NCI-H2081 treated with DMSO at 0.1 percent for 48 hours (cell line): ENCODE results near the gene VPREB1.
"Not testable (repeated sequence)": the region's sequence is repeated elsewhere in the genome, so short reads cannot be mapped to it uniquely, and the experiment has no call there.

Experiments used
- DNase-seq: peaks from one replicate; lab custom pipeline; 2025; lab: John Stamatoyannopoulos, UW

Gene VPREB1

DNA sequence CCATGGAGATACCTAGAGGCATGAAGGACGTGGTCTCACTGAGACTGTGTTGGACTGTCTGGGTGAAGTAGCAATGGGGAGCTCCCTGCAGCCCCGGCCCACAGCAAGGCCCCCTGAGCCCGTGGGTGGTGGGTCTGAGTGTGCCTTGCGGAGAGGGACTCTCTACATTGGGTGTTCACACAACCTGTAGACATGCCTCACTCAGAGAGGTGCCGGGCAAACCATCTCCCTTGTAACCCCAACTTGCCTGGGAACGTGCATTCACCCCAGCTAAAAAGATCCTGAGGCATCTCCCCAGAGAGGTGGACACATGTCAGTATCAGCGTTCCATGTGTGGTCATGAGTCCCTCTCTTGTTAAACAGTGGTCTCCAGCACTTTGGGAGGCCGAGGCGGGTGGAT, 2.1 kb downstream of the VPREB1 start:
- DNase-seq, result no peak

DNA sequence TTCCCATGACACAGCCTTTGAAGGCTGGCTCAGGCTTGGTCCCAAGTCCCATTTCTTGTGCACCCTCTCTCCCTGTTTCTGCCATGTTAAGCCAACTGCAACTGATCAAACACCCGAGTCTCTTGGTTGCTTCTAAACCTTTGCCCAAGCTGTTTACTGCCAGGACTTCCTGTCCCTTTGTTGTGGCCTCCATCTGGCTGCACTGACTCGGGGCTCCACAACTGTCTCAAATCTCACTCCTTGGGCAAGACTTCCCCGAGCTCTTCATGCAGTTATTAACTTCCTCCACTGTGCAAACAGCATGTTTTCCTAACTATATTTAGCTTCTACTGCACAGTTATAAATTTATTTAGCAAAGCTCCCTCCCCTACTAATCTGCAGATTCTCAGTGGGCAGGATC, 4.3 kb downstream of the VPREB1 start:
- DNase-seq, result no peak

DNA sequence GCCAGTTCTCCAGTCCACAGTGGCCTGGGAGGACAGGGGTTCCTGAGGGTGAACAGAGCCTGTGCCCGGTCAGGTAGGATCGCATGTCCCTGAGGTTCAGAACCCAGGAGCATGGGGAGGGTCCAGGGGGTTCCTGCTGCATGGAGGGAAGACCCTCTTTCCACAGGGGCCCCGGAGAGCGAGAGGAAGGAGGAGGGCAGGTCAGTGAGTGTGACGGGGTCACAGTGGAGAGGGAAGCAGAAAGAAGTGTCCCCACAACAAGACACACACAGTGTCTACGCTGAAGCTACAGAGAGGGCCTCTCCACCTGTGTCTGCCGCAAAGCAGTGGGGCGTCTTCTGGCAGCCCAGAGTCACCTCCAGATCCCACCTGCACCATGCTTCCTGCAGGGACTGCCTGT, 6.1 kb downstream of the VPREB1 start:
- not testable (repeated sequence) for DNase-seq

DNA sequence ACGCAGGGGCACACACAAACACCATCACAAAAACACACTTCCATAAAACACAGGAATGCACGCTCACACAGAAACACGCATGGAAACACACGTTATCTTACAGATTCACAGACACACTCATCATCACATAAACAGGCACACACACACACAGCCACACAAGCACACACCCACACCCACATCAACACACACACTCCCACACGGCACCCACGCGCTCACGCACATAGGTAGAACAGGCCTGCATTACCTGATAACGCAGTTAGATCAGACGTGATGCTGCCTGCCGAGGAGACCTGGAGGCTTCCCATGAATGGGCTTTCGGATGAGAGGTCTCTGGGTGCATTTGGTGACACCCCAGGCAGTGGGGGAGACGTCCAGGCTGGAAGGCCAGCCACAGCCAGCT, 11.5 kb downstream of the VPREB1 start:
- DNase-seq, result not testable (repeated sequence)

DNA sequence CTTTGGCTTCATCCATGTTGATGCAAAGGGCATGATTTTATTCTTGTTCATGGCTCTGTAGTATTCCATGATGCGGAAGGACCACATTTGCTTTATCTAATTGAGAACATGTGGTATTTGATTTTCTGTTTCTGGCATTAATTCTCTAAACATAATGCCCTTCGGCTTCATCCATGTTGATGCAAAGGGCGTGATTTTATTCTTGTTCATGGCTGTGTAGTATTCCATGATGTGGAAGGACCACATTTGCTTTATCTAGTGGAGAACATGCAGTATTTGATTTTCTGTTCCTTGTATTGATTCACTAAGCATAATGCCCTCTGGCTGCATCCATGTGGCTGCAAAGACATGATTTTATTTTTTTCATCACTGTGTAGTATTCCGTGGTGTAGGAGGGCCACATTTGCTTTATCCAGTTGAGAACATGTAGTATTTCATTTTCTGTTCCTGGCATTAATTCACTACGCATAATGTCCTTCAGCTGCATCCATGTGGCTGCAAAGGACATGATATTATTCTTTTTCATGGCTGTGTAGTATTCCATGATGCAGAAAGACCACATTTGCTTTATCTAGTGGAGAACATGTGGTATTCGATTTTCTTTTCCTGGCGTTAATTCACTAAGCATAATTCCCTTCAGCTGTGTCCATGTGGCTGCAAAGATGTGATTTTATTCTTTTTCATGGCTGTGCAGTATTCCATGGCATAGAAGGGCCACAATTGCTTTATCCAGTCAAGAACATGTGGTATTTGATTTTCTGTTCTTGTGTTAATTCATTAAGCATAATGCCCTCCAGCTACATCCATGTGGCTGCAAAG, 14.2 kb downstream of the VPREB1 start:
- DNase-seq, result not testable (repeated sequence)

DNA sequence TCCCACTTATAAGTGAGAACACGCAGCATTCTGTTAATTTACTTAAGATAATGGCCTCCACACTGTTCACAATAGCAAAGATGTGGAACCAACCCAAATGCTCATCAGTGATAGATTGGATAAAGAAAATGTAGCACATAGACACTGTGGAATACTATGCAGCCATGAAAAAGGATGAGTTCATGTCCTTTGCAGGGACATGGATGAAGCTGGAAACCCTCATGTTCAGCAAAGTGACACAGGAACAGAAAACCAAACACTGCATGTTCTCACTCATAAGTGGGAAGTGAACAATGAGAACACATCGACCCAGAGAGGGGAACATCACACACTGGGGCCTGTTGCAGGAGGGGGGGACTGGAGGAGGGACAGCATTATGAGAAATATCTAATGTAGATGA, 15.6 kb downstream of the VPREB1 start:
- not testable (repeated sequence) for DNase-seq

DNA sequence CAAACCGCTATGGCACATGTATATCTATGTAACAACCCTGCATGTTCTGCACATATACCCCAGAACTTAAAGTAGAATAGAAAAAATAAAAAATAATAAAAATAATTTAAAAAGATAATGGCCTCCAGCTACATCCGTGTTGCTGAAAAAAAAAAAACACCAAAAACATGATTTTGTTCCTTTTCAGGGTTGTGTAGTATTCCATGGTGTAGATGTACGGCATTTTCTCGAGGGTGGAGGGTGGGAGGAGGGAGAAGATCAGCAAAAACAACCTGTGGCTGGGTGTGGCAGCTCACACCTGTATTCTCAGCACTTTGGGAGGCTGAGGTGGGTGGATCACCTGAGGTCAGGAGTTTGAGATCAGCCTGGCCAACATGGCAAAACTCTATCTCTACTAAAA, 16.0 kb downstream of the VPREB1 start:
- DNase-seq, result not testable (repeated sequence)

DNA sequence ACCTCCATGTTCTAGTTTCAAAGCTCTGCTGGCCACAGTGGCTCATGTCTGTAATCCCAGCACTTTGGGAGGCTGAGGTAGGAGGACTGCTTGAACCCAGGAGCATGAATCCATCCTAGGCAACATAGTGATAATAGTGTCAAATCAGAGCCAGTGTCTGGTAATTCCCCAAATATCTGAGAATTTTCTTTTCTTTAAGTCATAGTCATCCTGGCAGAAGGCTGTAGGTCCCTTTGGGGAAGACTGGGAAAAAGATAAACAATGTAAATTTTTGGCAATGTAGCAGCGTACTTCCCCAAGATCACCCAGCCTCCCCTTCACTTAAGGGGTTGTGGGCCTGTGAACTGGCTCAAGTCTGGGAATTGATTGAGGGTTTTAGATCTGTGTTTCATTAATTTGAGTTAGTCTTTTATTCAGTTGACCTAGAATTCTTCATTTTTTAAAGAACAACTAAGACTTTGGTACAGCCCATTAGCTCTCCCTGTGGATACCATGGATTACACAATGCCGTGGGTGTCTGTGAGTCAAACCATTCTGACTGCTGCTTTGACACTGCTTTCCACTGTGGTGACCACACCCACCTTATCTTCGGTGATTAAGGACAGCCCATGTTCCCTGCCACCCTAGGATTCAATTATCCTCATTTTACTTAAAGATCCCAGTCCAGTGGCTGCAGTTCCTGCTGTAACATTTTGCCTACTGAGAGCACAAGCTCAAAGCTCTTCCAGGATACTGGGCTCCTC, 17.9 kb downstream of the VPREB1 start:
- DNase-seq, result not testable (repeated sequence)

DNA sequence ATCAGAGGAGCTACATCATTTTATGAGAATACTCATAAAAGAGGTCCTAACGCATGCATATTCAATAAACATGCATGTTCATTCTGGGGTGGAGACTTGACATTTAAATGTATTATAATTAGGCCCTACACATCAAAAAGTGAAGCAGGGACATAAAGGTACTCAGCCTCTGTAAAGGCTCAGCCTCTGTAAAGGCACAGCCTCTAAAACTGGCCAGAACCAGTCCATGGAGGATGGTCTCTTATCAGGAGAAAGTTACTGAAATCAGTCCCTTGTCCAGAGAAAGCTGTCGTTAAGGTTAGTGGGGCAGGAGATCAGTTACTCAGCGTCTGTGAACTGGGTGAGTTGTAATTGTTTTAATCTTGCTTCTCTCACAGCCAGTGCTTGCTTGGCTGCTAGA, 19.2 kb downstream of the VPREB1 start:
- DNase-seq, result not testable (repeated sequence)

DNA sequence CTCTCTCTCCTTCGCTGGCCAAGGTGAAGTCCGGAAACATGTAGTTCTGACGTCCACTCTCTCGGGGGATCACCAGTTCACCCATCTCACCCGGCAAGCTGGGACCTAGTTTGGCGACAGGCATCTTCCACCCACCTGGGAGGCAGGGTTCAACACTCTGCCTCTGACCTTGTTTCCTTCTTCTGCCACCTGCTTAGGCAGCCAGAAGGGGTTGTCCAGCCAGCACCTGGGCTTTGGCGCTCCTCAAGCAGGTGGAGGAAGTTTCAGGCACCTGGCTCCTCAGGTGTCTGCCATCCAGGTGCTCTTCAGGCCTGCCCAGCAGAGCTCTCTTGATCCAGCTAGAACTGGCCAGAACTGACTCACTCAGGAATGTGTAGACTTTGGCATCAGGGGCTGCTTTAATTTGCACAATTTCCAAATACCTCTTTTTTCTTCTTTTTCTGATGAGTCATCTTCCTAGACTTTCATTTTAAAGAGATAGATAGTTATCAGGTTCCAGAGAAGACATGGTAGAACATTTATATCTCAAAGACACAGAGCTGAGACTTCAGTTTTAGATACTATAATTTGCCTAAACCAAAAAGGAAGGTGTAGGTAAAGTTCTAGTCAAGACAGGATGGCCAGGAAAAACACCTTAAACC, 25.6 kb downstream of the VPREB1 start:
- DNase-seq, result not testable (repeated sequence)

DNA sequence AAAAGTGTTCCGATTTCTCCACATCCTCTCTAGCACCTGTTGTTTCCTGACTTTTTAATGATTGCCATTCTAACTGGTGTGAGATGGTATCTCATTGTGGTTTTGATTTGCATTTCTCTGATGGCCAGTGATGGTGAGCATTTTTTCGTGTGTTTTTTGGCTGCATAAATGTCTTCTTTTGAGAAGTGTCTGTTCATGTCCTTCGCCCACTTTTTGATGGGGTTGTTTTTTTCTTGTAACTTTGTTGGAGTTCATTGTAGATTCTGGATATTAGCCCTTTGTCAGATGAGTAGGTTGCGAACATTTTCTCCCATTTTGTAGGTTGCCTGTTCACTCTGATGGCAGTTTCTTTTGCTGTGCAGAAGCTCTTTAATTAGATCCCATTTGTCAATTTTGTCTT, 32.8 kb downstream of the VPREB1 start:
- not testable (repeated sequence) for DNase-seq

DNA sequence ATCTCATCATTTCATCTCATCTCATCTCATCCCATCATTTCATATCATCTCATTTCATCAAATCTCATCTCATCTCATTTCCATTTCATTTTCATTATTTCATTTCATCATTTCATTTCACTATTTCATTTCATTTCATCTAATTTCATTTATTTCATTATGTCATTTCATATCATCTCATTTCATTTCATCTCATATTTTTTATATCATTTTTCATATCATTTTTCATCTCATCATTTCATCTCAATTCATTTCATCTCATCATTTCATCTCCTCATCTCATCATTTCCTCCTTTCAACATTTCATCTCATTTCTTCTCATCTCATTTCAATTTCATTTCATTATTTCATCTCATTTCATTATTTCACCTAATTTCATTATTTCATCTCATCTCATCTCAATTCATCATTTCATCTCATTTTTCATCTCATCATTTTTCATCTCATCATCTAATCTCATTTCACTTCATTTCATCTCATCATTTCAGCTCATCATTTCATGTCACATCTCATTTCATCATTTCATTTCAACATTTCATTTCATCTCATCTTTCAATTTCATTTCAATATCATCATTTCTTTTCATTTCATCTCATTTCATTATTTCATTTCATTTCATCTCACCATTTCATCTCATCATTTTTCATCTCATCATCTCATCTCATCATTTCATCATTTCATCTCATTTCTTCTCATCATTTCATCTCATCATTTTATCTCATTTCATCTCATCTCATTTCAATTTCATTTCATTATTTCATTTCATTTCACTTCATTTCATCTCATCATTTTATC, 40.6 kb downstream of the VPREB1 start:
- not testable (repeated sequence) for DNase-seq

DNA sequence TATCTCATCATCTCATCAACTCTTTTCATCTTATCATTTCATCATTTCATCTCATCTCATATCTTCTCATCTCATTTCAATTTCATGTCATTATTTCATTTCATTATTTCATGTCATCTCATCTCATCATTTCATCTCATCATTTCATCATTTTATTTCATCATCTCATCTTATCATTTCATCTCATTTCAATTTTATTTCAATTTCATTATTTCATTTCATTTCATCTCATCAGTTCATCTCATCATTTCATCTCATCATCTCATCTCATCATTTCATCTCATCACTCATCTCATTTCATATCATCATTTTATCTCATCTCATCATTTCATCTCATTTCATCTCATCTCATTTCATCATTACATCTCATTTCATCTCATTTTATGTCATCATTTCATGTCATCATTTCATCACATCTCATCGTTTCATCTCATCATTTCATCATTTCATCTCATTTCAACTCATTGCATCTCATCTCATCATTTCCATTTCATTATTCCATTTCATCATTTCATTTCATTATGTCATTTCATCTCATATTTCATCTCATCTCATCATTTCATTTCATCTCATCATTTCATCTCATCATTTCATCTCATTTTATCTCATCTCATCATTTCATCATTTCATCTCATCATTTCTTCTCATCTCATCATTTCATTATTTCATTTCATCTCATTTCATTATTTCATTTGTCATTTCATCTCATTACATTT, 42.0 kb downstream of the VPREB1 start:
- DNase-seq, result not testable (repeated sequence)

DNA sequence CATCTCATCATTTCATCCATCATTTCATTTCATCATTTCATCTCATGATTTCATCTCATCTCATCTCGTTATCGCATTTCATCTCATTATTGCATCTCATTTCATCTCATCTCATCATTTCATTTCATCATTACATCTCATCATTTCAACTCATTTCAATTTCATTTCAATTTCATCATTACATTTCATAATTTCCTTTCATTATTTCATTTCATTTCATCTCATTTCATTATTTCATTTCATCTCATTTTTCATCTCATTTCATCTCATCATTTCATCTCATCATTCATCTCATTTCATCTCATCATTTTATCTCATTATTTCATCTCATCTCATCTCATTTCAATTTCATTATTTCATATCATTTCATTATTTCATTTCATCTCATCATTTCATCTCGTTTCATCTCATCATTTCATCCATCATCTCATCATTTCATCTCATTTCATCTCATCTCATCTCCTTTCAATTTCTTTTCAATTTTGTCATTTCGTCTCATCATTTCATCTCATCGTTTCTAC, 42.6 kb downstream of the VPREB1 start:
- DNase-seq, result not testable (repeated sequence)

DNA sequence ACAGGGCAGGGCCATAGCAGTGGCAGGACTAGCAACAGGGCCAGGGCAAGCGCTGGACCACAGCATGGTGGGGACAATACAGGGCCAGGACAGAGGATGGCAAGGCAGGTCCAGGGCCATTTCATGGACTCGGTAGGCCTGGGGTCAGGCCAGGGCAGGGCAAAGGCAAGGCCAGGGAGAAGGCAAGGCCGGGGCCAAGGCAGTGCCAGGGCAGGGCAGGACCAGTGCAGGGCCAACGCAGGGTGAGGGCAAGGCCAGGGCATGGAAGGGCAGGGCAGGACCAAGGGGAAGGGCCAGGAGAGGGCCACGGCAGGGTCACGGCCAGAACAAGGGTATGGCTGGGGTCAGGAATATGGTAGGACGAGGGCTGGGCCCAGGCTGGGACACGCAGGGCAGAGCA, 45.1 kb downstream of the VPREB1 start:
- DNase-seq, result not testable (repeated sequence)

DNA sequence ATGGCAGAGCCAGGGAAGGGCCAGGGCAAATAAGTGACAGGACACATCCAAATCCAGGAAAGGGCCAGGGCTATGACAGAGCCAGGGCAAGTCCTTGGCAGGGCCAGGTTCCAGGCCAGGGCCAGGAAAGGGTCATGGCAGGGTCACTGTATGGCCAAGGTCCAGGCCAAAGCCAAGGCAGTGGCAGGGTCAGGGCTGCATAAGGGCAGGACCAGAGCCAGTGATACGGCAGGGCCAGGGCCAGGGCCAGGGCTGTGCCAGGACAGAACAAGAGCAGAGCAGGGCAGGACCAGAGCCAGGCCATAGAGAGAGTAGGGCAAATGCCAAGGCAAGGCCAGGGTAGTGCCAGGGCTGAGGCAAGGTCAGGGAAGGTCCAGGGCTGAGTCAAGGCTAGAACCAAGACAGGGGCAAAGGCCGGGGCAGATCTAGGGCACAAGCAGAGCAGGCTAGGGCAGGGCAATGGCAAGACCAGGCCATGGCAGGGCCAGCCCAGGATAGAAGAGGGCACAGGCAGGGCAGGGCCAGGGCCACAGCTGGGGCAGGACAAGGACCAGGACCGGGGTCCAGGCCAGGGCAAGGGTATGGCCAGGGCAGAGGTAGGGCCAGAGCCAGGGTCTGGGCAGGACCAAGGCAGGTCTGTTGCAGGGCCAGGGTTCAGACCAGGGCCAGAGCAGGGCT, 46.7 kb downstream of the VPREB1 start:
- DNase-seq, result not testable (repeated sequence)

DNA sequence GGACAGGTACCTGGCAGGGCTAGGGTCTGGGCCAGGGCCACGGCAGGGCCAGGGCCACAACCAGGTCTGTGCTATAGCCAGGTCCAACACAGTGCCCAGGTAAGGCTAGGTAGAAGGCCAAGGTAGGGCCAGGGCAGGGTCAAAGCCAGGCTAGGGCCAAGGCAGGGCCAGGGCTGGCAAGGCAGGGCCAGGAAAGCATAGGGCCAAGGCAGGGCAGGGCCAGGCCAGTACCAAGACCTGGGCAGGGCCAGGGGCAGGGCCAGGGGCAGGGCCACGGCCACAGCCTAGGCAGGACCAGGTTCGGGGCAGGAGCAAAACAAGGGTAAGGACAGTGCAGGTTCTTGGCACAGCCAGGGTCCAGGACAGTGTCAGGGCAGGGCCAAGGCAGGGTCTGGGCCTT, 48.1 kb downstream of the VPREB1 start:
- DNase-seq, result not testable (repeated sequence)

DNA sequence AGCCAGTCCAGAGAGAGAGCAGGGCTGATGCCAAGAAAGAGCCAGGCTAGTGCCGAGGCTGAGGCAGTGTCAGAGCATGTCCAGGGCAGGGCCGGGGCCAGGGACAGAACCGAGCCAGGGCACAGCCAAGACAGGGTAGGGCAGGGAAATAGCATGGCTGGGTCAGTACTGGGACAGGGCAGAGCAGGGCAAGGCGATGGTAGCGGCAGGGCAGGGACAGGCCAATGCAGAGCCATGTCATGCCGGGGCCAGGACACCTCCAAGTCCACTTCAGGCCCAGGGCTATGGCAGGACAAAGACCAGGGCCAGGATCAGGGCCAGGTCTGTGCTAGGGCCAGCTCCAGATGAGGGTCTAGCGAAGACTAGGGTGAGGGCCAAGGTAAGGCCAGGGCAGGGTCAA, 48.9 kb downstream of the VPREB1 start:
- DNase-seq, result not testable (repeated sequence)

DNA sequence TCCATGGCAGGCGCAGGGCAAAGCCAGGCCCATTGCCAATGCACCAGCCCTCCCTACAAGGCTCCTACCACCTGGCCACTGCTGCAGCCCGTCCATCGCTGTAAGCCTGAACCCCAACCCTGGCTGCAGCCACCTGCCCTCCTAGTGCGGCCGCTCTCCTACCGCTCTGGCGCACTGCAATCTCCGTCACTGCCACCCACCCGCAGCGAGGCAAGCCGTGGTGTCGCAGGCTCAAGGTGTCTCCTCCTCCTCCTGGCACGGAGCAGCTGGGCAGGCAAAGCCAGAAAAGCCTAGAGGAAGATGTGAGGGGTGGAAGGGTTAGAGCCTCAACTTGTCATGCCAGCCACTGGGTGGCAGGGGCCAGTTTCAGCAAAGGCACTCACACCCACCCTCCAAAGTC, 50.1 kb downstream of the VPREB1 start:
- not testable (repeated sequence) for DNase-seq
